Globus pallidus (tissue), 1 donor: ENCODE results near the gene CYFIP2.
A peak's percentile ranks its signal among the peaks of the same experiment; 100 is the strongest.

Experiments used
- DNase-seq: peaks from one replicate; pipeline ENCODE4 v3.0.0-alpha.2; 2015; ENCODE audit warnings: low spot score

The CYFIP2 gene

GRCh38 chr5:157359356-157360055, 93.6 kb downstream of the CYFIP2 start:
- no peak for DNase-seq

- DNase-seq = peak; percentile 20
Observed at GRCh38 chr5:157362012-157362411, 96.1 kb downstream of the CYFIP2 start.

DNA sequence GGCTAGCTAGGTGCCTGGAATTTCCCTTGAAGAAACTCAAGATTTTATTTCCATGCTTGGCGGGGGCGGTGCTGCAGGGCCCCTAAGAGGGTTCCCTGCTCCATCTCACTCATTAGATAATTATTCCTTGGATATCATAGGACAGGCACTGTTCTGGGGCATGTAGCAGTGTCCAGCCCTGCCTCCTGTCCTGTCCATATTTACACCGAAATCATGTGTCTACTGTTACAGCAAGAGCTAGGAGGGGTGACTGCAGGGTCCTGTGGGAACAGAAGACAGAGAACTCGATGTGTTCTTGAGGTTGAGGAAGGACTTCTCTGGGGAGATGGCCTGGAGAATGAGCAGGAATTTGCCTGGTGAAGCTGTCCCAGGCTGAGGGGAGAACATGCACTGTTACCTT, 96.6 kb downstream of the CYFIP2 start:
- no peak for DNase-seq

DNA sequence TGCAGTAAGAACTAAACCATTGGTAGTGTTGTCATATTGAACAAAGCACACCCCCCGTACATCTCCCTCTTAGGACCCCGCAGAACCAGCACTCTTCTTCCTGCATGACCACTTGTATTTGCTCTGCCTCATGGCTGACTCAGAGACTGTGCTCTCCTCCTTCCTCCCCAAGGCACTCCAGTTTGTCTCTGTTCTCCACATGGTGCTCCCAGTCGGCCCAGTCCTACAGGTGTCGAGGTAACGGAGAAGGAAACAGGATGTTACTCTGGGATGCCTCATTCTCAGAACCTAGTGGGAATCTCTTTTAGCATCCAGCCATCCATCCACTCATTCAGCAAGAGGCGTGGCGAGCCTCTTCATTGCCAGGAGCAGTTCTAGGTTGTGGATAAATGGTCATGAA, 97.1 kb downstream of the CYFIP2 start:
- DNase-seq = no peak

- DNase-seq = no peak
Observed at GRCh38 chr5:157365732-157366131, 99.8 kb downstream of the CYFIP2 start.

DNA sequence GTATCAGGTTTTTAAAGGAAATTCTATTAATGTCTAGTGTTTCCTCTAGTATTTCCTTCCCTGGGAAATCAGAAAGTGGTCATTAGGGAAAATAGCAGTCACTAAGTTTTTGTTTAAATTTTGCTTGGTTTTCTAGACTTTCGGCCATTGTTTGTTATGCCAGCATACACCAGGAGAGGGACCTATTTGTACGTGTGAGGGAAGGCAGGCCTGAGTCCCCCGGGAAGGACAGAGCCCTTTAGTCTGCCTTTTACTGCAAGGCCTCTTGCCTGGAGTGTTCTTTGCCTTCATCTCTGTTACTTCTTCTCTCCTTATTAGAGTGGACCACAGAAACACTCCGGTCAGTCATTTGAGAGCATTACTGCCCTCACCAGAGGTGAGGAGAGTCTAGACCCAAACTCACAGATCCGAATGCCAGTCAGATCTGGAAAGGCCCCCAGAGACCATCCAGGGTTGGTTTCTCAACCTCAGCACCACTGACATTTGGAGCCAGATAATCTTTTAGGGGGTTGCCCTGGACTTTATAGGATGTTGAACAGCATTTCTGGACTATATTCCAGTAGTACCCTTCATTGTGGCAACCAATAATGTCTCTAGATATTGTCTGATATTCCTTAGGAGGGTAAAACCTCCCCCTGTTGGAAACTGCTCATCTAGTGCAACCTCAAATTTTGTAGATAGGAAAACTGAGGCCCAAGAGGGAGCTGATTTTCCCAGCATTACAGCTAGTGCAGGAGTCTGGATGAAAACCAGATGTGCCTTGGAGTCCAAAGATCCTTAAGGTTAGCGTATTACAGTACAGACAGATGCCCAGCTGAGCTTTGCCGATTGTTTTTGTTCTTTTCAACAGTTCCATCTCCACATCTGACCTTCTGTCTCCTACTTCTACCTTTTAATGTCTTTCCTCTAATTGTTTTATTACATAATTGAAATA, 101.1 kb downstream of the CYFIP2 start:
- DNase-seq = peak; percentile 53

- DNase-seq = no peak
Observed at GRCh38 chr5:157369507-157369906, 103.6 kb downstream of the CYFIP2 start.

DNA sequence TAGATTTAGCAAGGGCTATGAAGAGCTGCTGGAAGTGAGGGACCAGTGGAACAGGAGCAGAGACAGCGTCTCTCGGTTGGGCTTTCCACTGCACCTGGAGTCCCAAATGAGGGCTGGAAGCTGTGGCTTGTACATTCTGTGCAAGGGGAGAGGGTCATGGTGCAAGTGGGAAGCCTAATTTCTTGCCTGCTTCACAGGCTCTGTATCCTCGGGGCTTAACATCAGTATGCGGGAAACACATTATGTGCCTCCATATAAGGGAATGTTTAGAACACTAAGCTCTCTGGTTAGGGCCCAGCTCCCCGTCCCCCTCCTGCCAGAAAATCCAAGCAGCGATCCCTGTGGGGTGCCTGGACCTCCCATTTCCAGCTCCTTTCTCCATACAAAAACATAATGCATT, 105.0 kb downstream of the CYFIP2 start:
- no peak for DNase-seq

DNA sequence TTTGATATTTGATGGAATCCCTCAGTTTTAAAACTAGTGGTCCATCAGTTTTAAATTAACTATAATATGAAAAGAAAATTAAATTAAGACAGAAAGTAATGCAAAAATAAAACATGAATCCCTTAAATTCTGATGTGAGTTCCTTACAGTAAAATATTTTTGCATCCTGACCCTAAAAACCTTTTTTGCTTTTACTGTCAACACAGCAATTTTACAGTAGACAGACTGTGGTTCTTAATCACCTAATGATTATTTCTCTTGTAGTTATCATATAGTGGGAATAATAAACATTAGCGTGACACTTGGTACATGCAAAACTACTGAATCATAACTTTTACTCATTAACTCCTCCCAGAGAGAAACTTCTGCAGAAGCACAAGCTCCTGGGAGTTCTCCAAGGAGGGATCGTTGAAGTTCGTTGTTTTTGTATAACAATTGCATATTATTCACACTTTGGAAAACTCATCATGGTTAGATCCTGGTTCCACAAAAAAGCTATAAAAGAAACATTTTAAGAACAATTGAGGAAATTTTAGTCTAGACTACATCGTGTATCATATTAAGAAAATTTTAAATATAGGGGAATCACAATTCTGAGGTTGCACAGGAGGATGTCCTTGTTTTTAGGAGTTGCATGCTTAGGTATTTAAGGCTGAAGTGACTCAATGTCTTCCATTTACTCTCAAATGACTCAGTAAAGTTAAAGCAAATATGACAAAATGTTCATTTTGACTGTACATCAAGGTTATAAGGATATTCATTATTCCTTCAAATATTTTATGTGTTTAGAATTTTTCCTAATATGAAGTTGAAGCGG, 105.9 kb downstream of the CYFIP2 start:
- DNase-seq = no peak

- no peak for DNase-seq
Observed at GRCh38 chr5:157372472-157372822, 106.5 kb downstream of the CYFIP2 start.

DNA sequence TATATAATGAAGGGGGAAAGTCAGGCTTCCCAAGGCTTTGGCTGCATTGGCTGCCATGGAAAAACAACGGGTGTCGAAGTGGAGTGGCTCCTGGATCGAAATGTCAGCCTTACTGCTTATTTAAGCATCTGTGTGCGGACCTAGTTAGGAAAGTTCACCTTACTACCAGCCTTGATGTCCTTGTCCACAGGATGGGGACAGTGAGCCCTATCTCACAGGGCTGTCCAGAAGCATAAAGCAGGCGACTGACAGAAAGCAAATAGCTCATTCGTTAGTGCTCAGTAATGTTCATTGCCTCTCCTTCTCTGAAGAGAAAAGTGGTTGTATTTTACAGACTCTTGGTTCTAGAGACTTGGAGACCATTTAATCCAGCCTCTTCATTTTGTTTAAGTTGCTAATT, 112.6 kb downstream of the CYFIP2 start:
- DNase-seq = no peak

- no peak for DNase-seq
Observed at GRCh38 chr5:157379983-157380382, 114.1 kb downstream of the CYFIP2 start.

GRCh38 chr5:157381746-157382145, 115.8 kb downstream of the CYFIP2 start:
- DNase-seq = no peak

- DNase-seq = no peak
Observed at GRCh38 chr5:157382996-157383800, 117.3 kb downstream of the CYFIP2 start.

- DNase-seq = no peak
Observed at GRCh38 chr5:157384971-157385709, 119.2 kb downstream of the CYFIP2 start.

- no peak for DNase-seq
Observed at GRCh38 chr5:157387041-157387563, 121.2 kb downstream of the CYFIP2 start.

DNA sequence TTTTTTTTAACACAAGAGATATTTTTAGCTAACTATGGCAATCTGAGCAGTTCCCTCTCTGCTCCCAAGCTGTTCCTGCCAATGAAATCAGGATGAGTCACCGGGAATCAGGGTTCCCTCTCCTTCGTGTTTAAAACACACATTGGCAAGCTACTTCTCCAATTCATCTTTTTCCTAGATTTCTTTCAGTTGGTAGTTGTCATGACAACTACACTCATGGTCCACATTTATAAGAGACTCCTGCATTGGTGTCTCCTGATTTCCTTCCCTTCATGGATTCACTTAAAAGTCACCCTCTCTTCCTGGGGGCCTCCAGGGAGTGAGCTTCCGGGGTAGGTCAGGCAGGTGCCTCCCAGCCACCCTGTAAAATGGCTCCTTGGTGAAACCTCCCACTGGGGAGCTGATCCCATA, 121.8 kb downstream of the CYFIP2 start:
- DNase-seq = no peak

DNA sequence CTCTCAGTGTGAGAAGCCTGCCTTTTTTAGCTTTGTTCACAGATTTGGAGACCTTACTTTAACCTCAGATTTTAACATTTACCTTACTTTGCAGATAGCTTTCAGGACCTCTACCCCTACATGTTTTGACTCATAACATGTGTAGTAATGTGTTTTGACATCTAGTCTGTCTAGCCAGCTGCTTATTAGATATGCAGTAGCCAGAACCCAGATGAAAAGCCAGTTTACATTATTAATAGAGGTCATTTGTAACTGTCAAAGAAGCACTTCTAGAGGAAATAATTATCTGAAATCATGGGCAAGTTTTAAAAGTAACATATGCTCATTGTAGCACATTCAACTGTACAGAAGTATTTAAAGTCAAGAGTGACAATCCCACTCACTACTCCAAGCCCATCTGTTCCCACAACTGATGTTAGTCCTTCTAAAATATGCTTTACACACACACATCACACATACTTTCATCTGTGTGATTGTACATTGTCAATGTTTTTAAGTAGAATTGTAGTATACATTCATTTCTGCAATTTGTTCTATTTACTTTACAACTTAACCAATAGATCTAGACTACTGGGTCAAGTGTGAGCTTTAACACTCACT, 122.3 kb downstream of the CYFIP2 start:
- DNase-seq = no peak

DNA sequence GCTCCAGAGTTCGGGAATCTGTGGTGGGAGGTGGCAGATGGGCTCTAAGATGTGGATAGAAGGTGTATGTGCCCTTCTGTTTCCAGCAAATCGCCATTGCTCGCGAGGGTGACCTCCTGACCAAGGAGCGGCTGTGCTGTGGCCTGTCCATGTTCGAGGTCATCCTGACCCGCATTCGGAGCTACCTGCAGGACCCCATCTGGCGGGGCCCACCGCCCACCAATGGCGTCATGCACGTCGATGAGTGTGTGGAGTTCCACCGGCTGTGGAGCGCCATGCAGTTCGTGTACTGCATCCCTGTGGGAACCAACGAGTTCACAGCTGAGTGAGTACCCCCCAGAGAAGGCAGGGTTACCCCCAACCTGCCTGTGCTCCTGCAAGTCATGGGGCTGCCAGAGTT, 123.2 kb downstream of the CYFIP2 start:
- no peak for DNase-seq

- no peak for DNase-seq
Observed at GRCh38 chr5:157390133-157390532, 124.2 kb downstream of the CYFIP2 start.
